Neural cell (in vitro differentiated cells): ENCODE data around the gene OXT. TPM values are rescaled to one million over a fixed set of nuclear protein-coding genes. Genes with fewer than 3 reads are reported as not detected.

Source experiments
- H2AFZ ChIP-seq: fragments of 200-600, 300-800 bp; sonication (generic), shearing (Covaris generic); 2 replicates; pipeline ENCODE4 v1.6.0; 2014; ENCODE audit warnings: low read depth, mild to moderate bottlenecking, antibody characterized with exemption, low read length, moderate library complexity
- H3F3A ChIP-seq: fragments of 200-600 bp; shearing (Covaris generic); 2 replicates; pipeline ENCODE4 v1.6.1; 2016; ENCODE audit warnings: mild to moderate bottlenecking, moderate library complexity, mixed read lengths, antibody characterized with exemption, low read length; ENCODE audit not compliant: insufficient read depth, poor library complexity, severe bottlenecking
- H3K27ac ChIP-seq: fragments of 200-600, 300-800 bp; sonication (generic), shearing (Covaris generic); 2 replicates; pipeline ENCODE4 v1.5.1; 2014; ENCODE audit warnings: mild to moderate bottlenecking, low read length, moderate library complexity
- H3K27me3 ChIP-seq: fragments of 300-800, 200-600 bp; sonication (generic), shearing (Covaris generic); 2 replicates; pipeline ENCODE4 v1.6.0; 2014; ENCODE audit warnings: mild to moderate bottlenecking, low read depth, low read length, moderate library complexity; ENCODE audit not compliant: insufficient read depth
- H3K36me3 ChIP-seq: fragments of 300-800, 200-600 bp; sonication (generic), shearing (Covaris generic); 2 replicates; pipeline ENCODE4 v1.5.1; 2014; ENCODE audit warnings: mild to moderate bottlenecking, antibody characterized with exemption, low read length, moderate library complexity; ENCODE audit not compliant: insufficient read depth
- H3K4me2 ChIP-seq: fragments of 300-800, 200-600 bp; sonication (generic), shearing (Covaris generic); 2 replicates; pipeline ENCODE4 v1.6.0; 2014; ENCODE audit warnings: mild to moderate bottlenecking, low read length
- H3K4me3 ChIP-seq: fragments of 300-800, 200-600 bp; sonication (generic), shearing (Covaris generic); 2 replicates; pipeline ENCODE4 v1.5.1; 2014; ENCODE audit warnings: mild to moderate bottlenecking, low read length, moderate library complexity
- H3K79me2 ChIP-seq: fragments of 200-600 bp; shearing (Covaris generic); replicated peaks from 2 replicates; pipeline ENCODE4 v1.6.0; 2014; ENCODE audit warnings: mild to moderate bottlenecking, low read length, moderate library complexity; ENCODE audit not compliant: insufficient read depth
- H3K9ac ChIP-seq: fragments of 300-800, 200-600 bp; sonication (generic), shearing (Covaris generic); 2 replicates; pipeline ENCODE4 v1.6.1; 2016; ENCODE audit warnings: mild to moderate bottlenecking, low read length, mixed read lengths
- H3K9me2 ChIP-seq: fragments of 200-600 bp; shearing (Covaris generic); 2 replicates; pipeline ENCODE4 v1.6.1; 2016; ENCODE audit warnings: mild to moderate bottlenecking, low read length, mixed read lengths; ENCODE audit not compliant: insufficient read depth
- H3K9me3 ChIP-seq: fragments of 200-600, 300-800 bp; sonication (generic), shearing (Covaris generic); 2 replicates; pipeline ENCODE4 v1.6.1; 2016; ENCODE audit warnings: mild to moderate bottlenecking, mixed run types, low read length, moderate library complexity, mixed read lengths
- H4K20me1 ChIP-seq: fragments of 200-600 bp; shearing (Covaris generic); 2 replicates; pipeline ENCODE4 v1.6.1; 2016; ENCODE audit warnings: mild to moderate bottlenecking, mixed run types; ENCODE audit not compliant: insufficient read depth
- EP300 ChIP-seq: fragments of 450-650 bp; conservative IDR thresholded peaks from 2 replicates; pipeline ENCODE4 v1.6.1; 2014; ENCODE audit warnings: antibody characterized with exemption, mild to moderate bottlenecking, moderate library complexity; ENCODE audit not compliant: poor library complexity, severe bottlenecking
- EZH2 ChIP-seq: fragments of 200-600, 300-800 bp; shearing (Covaris generic), sonication (generic); IDR thresholded peaks from 2 replicates; pipeline ENCODE4 v1.6.1; 2014; ENCODE audit warnings: antibody characterized with exemption, low read length, borderline replicate concordance, mild to moderate bottlenecking; ENCODE audit not compliant: insufficient read depth, poor library complexity, severe bottlenecking
- MXI1 ChIP-seq: fragments of 450-650 bp; conservative IDR thresholded peaks from 2 replicates; pipeline ENCODE4 v1.6.1; 2014; ENCODE audit warnings: antibody characterized with exemption, mild to moderate bottlenecking; ENCODE audit not compliant: poor library complexity, severe bottlenecking
- POLR2AphosphoS5 ChIP-seq: IDR thresholded peaks from 2 replicates; pipeline ENCODE4 v1.6.1; 2012
- RAD21 ChIP-seq: fragments of 450-650 bp; conservative IDR thresholded peaks from 2 replicates; pipeline ENCODE4 v1.6.1; 2014; ENCODE audit warnings: antibody characterized with exemption, mild to moderate bottlenecking, moderate library complexity
- SMC3 ChIP-seq: fragments of 450-650 bp; conservative IDR thresholded peaks from 2 replicates; pipeline ENCODE4 v1.6.1; 2014; ENCODE audit warnings: antibody characterized with exemption, mild to moderate bottlenecking, moderate library complexity; ENCODE audit not compliant: poor library complexity
- TAF1 ChIP-seq: IDR thresholded peaks from 2 replicates; pipeline ENCODE4 v1.6.1; 2012; ENCODE audit warnings: low read depth
- polyA plus RNA-seq: library from polyadenylated mRNA; depleted of rRNA; stranded (reverse); fragments of >200 nt; gene quantifications from 2 replicates; pipeline ENCODE4 v1.2.3, GENCODE V29; 2014
- TF ChIP-seq, protein P1 (sequence below): fragments of 450-650 bp; IDR thresholded peaks from 2 replicates; pipeline ENCODE4 v1.5.1; 2014; ENCODE audit warnings: antibody characterized with exemption, mild to moderate bottlenecking, moderate library complexity; ENCODE audit not compliant: poor library complexity, severe bottlenecking
- TF ChIP-seq, protein P2 (sequence below): IDR thresholded peaks from 2 replicates; pipeline ENCODE4 v1.6.1; 2012; ENCODE audit warnings: borderline replicate concordance

Gene OXT
- polyA plus RNA-seq, 1 donor from 2014 or later: not detected

DNA sequence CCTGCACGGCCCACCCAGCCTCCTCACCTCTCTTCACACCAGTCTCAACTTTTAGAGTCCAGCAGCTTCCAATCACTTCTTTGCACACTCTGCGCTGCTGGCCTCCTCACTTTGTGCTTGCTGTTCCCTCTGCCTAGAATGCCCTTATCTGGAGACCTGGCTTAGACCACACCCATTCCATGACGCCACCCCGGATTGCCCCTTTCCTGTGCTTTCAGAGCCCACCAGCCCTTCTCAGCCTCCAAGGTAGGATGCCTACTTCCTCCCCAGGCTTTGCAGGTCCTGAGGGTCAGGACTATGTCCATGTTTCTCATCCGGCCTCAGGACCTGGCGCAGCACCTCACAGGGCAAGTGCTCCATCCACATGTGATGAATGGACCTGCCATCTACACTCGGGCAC, 40.1 kb downstream of the OXT start:
- no peaks in the 10 kb centered on the region for H3F3A ChIP-seq
- H3K4me3 ChIP-seq: no peak overlapping the region
- H4K20me1 ChIP-seq: no peaks in the 10 kb centered on the region
- H3K9me2 ChIP-seq: no peaks in the 10 kb centered on the region
- no peaks in the 10 kb centered on the region for H3K9me3 ChIP-seq
- no peak overlapping the region for H3K9ac ChIP-seq
- H2AFZ ChIP-seq: no peak overlapping the region
- no peaks in the 10 kb centered on the region for H3K79me2 ChIP-seq
- no peaks in the 10 kb centered on the region for H3K27me3 ChIP-seq
- no peak overlapping the region for H3K27ac ChIP-seq
- no peak overlapping the region for H3K4me2 ChIP-seq
- no peaks in the 10 kb centered on the region for H3K36me3 ChIP-seq
- TF ChIP-seq, protein P1, sequence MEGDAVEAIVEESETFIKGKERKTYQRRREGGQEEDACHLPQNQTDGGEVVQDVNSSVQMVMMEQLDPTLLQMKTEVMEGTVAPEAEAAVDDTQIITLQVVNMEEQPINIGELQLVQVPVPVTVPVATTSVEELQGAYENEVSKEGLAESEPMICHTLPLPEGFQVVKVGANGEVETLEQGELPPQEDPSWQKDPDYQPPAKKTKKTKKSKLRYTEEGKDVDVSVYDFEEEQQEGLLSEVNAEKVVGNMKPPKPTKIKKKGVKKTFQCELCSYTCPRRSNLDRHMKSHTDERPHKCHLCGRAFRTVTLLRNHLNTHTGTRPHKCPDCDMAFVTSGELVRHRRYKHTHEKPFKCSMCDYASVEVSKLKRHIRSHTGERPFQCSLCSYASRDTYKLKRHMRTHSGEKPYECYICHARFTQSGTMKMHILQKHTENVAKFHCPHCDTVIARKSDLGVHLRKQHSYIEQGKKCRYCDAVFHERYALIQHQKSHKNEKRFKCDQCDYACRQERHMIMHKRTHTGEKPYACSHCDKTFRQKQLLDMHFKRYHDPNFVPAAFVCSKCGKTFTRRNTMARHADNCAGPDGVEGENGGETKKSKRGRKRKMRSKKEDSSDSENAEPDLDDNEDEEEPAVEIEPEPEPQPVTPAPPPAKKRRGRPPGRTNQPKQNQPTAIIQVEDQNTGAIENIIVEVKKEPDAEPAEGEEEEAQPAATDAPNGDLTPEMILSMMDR: no peak
- TF ChIP-seq RAD21: no peak

DNA sequence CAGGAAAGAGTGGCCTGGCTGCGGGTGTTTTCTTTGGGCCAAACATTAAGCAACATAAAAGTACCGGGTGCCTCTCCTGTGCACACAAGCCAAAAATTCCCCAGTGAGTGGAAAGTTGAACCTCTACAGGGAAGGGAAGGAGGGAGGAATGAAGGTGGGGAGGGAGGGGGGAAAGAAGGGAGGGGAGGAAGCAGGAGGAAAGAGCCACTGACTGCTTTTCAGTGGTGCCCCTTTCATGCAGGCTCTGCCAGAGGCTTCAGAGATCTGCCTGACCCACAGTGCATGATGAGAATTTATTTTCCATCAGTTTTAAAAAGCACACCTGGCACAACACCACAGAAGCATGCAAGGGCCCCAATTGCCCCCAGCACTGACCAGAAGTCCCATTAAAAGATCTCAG, 40.6 kb downstream of the OXT start:
- no peak overlapping the region for H3K27ac ChIP-seq
- no peaks in the 10 kb centered on the region for H3K79me2 ChIP-seq
- no peaks in the 10 kb centered on the region for H3K9me3 ChIP-seq
- H3K4me3 ChIP-seq: no peak overlapping the region
- H3K4me2 ChIP-seq: no peak overlapping the region
- H3F3A ChIP-seq: no peaks in the 10 kb centered on the region
- H2AFZ ChIP-seq: no peak overlapping the region
- no peak overlapping the region for H3K9ac ChIP-seq
- no peaks in the 10 kb centered on the region for H3K9me2 ChIP-seq
- TF ChIP-seq, protein P1: no peak
- TF ChIP-seq TAF1: no peak
- no peak for TF ChIP-seq EZH2
- TF ChIP-seq SMC3: no peak
- TF ChIP-seq, protein P2, sequence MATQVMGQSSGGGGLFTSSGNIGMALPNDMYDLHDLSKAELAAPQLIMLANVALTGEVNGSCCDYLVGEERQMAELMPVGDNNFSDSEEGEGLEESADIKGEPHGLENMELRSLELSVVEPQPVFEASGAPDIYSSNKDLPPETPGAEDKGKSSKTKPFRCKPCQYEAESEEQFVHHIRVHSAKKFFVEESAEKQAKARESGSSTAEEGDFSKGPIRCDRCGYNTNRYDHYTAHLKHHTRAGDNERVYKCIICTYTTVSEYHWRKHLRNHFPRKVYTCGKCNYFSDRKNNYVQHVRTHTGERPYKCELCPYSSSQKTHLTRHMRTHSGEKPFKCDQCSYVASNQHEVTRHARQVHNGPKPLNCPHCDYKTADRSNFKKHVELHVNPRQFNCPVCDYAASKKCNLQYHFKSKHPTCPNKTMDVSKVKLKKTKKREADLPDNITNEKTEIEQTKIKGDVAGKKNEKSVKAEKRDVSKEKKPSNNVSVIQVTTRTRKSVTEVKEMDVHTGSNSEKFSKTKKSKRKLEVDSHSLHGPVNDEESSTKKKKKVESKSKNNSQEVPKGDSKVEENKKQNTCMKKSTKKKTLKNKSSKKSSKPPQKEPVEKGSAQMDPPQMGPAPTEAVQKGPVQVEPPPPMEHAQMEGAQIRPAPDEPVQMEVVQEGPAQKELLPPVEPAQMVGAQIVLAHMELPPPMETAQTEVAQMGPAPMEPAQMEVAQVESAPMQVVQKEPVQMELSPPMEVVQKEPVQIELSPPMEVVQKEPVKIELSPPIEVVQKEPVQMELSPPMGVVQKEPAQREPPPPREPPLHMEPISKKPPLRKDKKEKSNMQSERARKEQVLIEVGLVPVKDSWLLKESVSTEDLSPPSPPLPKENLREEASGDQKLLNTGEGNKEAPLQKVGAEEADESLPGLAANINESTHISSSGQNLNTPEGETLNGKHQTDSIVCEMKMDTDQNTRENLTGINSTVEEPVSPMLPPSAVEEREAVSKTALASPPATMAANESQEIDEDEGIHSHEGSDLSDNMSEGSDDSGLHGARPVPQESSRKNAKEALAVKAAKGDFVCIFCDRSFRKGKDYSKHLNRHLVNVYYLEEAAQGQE: no peak
- no peak for TF ChIP-seq EP300
- no peak for TF ChIP-seq RAD21
- TF ChIP-seq POLR2AphosphoS5: no peak
- no peak for TF ChIP-seq MXI1
- no peaks in the 10 kb centered on the region for H3K27me3 ChIP-seq
- no peaks in the 10 kb centered on the region for H4K20me1 ChIP-seq
- no peaks in the 10 kb centered on the region for H3K36me3 ChIP-seq
